GM19397 (cell line): ENCODE results near the gene ADSL.

ENCODE experiments used
- ATAC-seq: cut with Tn5 transposase; IDR thresholded peaks from one replicate; pipeline ENCODE4 v1.9.1; 2021; ENCODE audit warnings: mild to moderate bottlenecking, moderate library complexity; ENCODE audit not compliant: unreplicated experiment

ADSL gene

DNA sequence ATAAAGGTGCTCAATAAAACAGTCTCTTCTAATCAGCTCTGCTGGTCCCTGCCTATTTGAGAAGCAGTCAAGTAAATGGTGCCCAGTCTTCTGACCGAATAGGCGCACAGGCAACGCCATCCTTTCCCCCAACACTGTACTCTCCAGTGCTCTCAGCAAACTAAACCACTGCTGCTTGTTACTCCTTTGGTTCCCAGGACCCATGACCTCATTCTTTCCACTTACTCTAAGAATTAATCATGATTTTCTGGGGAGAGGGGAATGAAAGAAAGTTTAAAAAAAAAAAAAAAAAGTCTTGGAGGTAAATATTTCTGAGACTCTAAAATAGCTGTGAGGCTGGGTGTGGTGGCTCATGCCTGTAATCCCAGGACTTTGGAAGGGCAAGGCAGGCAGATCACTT is 87.8 kb downstream of the ADSL start:
- no peak for ATAC-seq

DNA sequence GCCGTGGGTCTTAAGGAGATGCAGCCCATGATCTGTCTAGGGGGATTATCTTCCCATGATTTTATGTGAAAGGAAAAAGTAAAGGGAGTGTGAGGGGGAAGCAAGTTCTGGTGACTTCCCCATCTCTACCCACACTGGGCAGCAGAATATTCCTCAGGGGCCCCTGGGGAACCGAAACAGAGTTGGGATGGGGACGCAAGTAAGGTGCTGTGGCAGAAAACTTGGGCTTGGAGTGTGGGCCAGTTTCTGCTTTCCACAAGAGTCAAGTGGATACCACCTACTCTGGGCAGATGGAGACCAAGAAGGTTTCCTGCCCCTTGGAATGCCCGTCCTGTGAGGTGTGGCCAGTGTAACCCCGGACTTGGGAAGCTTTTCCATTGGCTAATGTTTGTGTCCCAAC is 88.4 kb downstream of the ADSL start:
- no peak for ATAC-seq

DNA sequence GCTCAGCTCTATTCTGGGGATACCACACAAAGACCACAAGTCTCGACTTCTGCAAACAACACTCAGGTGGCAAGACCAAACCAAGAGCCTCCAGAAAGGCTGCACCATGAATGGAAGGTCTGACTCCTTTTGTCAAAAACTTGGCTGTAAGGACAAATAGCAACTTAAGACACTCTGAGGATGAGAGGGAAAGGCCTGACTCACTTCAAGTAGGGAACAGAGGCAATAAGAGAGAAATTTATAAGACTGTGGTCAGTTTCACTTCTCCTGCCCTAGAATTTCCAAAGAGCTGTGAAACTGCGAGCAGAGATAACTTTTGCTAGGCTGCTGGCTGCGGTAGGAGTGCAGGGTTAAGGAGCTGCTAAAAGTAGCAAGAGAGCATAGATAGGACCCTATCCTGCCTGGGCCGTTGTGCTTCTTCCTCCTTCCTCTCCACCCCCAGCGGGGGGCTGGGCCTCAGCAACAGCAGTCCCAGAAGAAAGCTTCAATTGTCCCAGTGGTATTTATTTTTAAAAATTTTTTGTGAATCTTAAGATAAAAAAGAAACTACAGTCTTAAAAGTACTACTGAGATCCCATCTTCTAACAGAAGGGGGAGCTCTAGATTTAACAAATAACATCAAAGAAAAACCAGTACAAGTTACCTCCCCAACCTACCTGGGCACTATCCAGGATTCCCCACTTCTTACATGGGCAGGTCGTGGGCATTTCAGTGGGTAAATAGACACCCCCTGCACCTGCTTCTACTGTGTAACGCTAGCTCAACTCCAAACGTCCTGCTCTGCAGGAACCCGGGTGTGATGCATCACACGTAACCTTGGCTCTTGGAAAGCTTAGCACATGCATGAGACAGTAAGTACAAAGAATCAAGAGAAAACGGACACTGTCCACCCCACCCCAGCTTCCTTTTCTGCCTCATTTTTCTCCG is 90.5 kb downstream of the ADSL start:
- peak; percentile 59 for ATAC-seq
